ENCODE data around the gene KIDINS220.
A peak's percentile ranks its signal among the peaks of the same experiment; 100 is the strongest.

The KIDINS220 gene

GRCh38 chr2:8848328-8849100 is 11.1 kb upstream of the KIDINS220 start:
- H3K27ac Mint-ChIP-seq (ENCODE audit: low read depth) = no peak overlapping the region
- no peak for DNase-seq (ENCODE audit: low spot score in 2 of 2)
- H3K9me3 Mint-ChIP-seq = no peaks in the 10 kb centered on the region
- no peaks in the 10 kb centered on the region for H3K4me1 Mint-ChIP-seq
- no peak for ATAC-seq (replicated peaks; ENCODE audit: extremely low read depth, poor library complexity, severe bottlenecking)
- no peak overlapping the region for H3K4me3 Mint-ChIP-seq
- H3K36me3 Mint-ChIP-seq (ENCODE audit: insufficient read depth) = no peaks in the 10 kb centered on the region
- peaks cover 38% of the 10 kb centered on the region for H3K27me3 Mint-ChIP-seq

- ATAC-seq (replicated peaks; ENCODE audit: extremely low read depth, poor library complexity, severe bottlenecking) = no peak
- Mint-ChIP-seq H3K27ac (ENCODE audit: low read depth) (no peak overlapping the region), H3K4me3 (no peak overlapping the region), H3K27me3 (peaks cover 38% of the 10 kb centered on the region), H3K9me3 (no peaks in the 10 kb centered on the region), H3K4me1 (no peaks in the 10 kb centered on the region), H3K36me3 (ENCODE audit: insufficient read depth) (no peaks in the 10 kb centered on the region)
- DNase-seq (ENCODE audit: low spot score in 2 of 2) = no peak
Measured at GRCh38 chr2:8847400-8847799, 10.0 kb upstream of the KIDINS220 start.

GRCh38 chr2:8841932-8842331 is 4.5 kb upstream of the KIDINS220 start:
- no peak for DNase-seq (ENCODE audit: low spot score in 2 of 2)
- ATAC-seq (replicated peaks; ENCODE audit: extremely low read depth, poor library complexity, severe bottlenecking) = no peak
- no peak overlapping the region for H3K4me3 Mint-ChIP-seq
- peaks cover 2% of the 10 kb centered on the region for H3K36me3 Mint-ChIP-seq (ENCODE audit: insufficient read depth)
- no peak overlapping the region for H3K27ac Mint-ChIP-seq (ENCODE audit: low read depth)
- H3K27me3 Mint-ChIP-seq = peaks cover 45% of the 10 kb centered on the region
- H3K9me3 Mint-ChIP-seq = no peaks in the 10 kb centered on the region
- peaks cover 18% of the 10 kb centered on the region for H3K4me1 Mint-ChIP-seq

GRCh38 chr2:8840475-8841091 is 3.2 kb upstream of the KIDINS220 start:
- ATAC-seq (replicated peaks; ENCODE audit: extremely low read depth, poor library complexity, severe bottlenecking) (no peak), DNase-seq (ENCODE audit: low spot score in 2 of 2) (no peak)
- Mint-ChIP-seq H3K27me3 (peaks cover 32% of the 10 kb centered on the region), H3K27ac (ENCODE audit: low read depth) (no peak overlapping the region), H3K4me1 (peaks cover 30% of the 10 kb centered on the region), H3K36me3 (ENCODE audit: insufficient read depth) (peaks cover 2% of the 10 kb centered on the region), H3K9me3 (no peaks in the 10 kb centered on the region), H3K4me3 (no peak overlapping the region)

- Mint-ChIP-seq H3K4me3 (no peak overlapping the region), H3K4me1 (peaks cover 42% of the 10 kb centered on the region), H3K36me3 (ENCODE audit: insufficient read depth) (peaks cover 2% of the 10 kb centered on the region), H3K9me3 (no peaks in the 10 kb centered on the region), H3K27ac (ENCODE audit: low read depth) (no peak overlapping the region), H3K27me3 (peaks cover 20% of the 10 kb centered on the region)
- ATAC-seq (replicated peaks; ENCODE audit: extremely low read depth, poor library complexity, severe bottlenecking) (no peak), DNase-seq (ENCODE audit: low spot score in 2 of 2) (no peak)
Measured at GRCh38 chr2:8839189-8839965, 2.0 kb upstream of the KIDINS220 start.

GRCh38 chr2:8837795-8838140 is 355 bp upstream of the KIDINS220 start:
- Mint-ChIP-seq H3K27ac (ENCODE audit: low read depth) (peak overlapping the region; percentile 95), H3K4me3 (peak overlapping the region; percentile 95), H3K27me3 (peaks cover 11% of the 10 kb centered on the region), H3K36me3 (ENCODE audit: insufficient read depth) (peaks cover 2% of the 10 kb centered on the region), H3K4me1 (peaks cover 55% of the 10 kb centered on the region), H3K9me3 (no peaks in the 10 kb centered on the region)
- DNase-seq (ENCODE audit: low spot score in 2 of 2) = no peak
- no peak for ATAC-seq (replicated peaks; ENCODE audit: extremely low read depth, poor library complexity, severe bottlenecking)

- Mint-ChIP-seq H3K27ac (ENCODE audit: low read depth) (peak overlapping the region; percentile 5), H3K4me3 (peak overlapping the region; percentile 95), H3K36me3 (ENCODE audit: insufficient read depth) (peaks cover 4% of the 10 kb centered on the region), H3K4me1 (peaks cover 77% of the 10 kb centered on the region), H3K27me3 (peaks cover 2% of the 10 kb centered on the region), H3K9me3 (no peaks in the 10 kb centered on the region)
- ATAC-seq (replicated peaks; ENCODE audit: extremely low read depth, poor library complexity, severe bottlenecking) (no peak), DNase-seq (ENCODE audit: low spot score in 2 of 2) (no peak)
Measured at GRCh38 chr2:8835279-8835678, 2.1 kb downstream of the KIDINS220 start.

GRCh38 chr2:8833853-8834252 is 3.6 kb downstream of the KIDINS220 start:
- DNase-seq (ENCODE audit: low spot score in 2 of 2) (no peak), ATAC-seq (replicated peaks; ENCODE audit: extremely low read depth, poor library complexity, severe bottlenecking) (no peak)
- no peak overlapping the region for H3K27ac Mint-ChIP-seq (ENCODE audit: low read depth)
- no peaks in the 10 kb centered on the region for H3K9me3 Mint-ChIP-seq
- no peak overlapping the region for H3K4me3 Mint-ChIP-seq
- peaks cover 4% of the 10 kb centered on the region for H3K36me3 Mint-ChIP-seq (ENCODE audit: insufficient read depth)
- no peaks in the 10 kb centered on the region for H3K27me3 Mint-ChIP-seq
- H3K4me1 Mint-ChIP-seq = peaks cover 81% of the 10 kb centered on the region

GRCh38 chr2:8831516-8831915 is 5.9 kb downstream of the KIDINS220 start:
- no peaks in the 10 kb centered on the region for H3K9me3 Mint-ChIP-seq
- H3K4me1 Mint-ChIP-seq = peaks cover 81% of the 10 kb centered on the region
- H3K27ac Mint-ChIP-seq (ENCODE audit: low read depth) = no peak overlapping the region
- H3K27me3 Mint-ChIP-seq = no peaks in the 10 kb centered on the region
- ATAC-seq (replicated peaks; ENCODE audit: extremely low read depth, poor library complexity, severe bottlenecking) (no peak), DNase-seq (ENCODE audit: low spot score in 2 of 2) (no peak)
- peaks cover 6% of the 10 kb centered on the region for H3K36me3 Mint-ChIP-seq (ENCODE audit: insufficient read depth)
- H3K4me3 Mint-ChIP-seq = no peak overlapping the region

GRCh38 chr2:8827729-8828128 is 9.7 kb downstream of the KIDINS220 start:
- Mint-ChIP-seq H3K9me3 (no peaks in the 10 kb centered on the region), H3K4me1 (peaks cover 46% of the 10 kb centered on the region), H3K27me3 (no peaks in the 10 kb centered on the region), H3K27ac (ENCODE audit: low read depth) (peak overlapping the region; percentile 19), H3K4me3 (no peak overlapping the region), H3K36me3 (ENCODE audit: insufficient read depth) (peaks cover 13% of the 10 kb centered on the region)
- ATAC-seq (replicated peaks; ENCODE audit: extremely low read depth, poor library complexity, severe bottlenecking) (no peak), DNase-seq (ENCODE audit: low spot score in 2 of 2) (no peak)

- no peak for ATAC-seq (replicated peaks; ENCODE audit: extremely low read depth, poor library complexity, severe bottlenecking)
- no peaks in the 10 kb centered on the region for H3K27me3 Mint-ChIP-seq
- DNase-seq (ENCODE audit: low spot score in 2 of 2) = no peak
- no peaks in the 10 kb centered on the region for H3K9me3 Mint-ChIP-seq
- H3K4me3 Mint-ChIP-seq = no peak overlapping the region
- peaks cover 22% of the 10 kb centered on the region for H3K36me3 Mint-ChIP-seq (ENCODE audit: insufficient read depth)
- peaks cover 8% of the 10 kb centered on the region for H3K4me1 Mint-ChIP-seq
- no peak overlapping the region for H3K27ac Mint-ChIP-seq (ENCODE audit: low read depth)
Measured at GRCh38 chr2:8822218-8822617, 15.2 kb downstream of the KIDINS220 start.

- ATAC-seq (replicated peaks; ENCODE audit: extremely low read depth, poor library complexity, severe bottlenecking) (no peak), DNase-seq (ENCODE audit: low spot score in 2 of 2) (no peak)
- Mint-ChIP-seq H3K9me3 (no peaks in the 10 kb centered on the region), H3K4me1 (peaks cover 5% of the 10 kb centered on the region), H3K36me3 (ENCODE audit: insufficient read depth) (peaks cover 20% of the 10 kb centered on the region), H3K4me3 (no peak overlapping the region), H3K27ac (ENCODE audit: low read depth) (no peak overlapping the region), H3K27me3 (no peaks in the 10 kb centered on the region)
Measured at GRCh38 chr2:8821276-8822217, 15.9 kb downstream of the KIDINS220 start.

All from central memory CD8-positive, alpha-beta T cell (primary cell).